H1 (cell line): Measurements from ENCODE around the gene POLR2C. TPM values are rescaled to one million over a fixed set of nuclear protein-coding genes. Genes with fewer than 3 reads are reported as not detected.

ENCODE experiments used
- CTCF ChIA-PET: fragments of 300-600 bp; sonication (Branson Sonifier 250); formaldehyde crosslinking; loops from one replicate; lab custom pipeline; 2021; ENCODE audit not compliant: partially characterized antibody; lab: Charles Lee
- POLR2A ChIA-PET: fragments of 300-600 bp; sonication (Branson Sonifier 250); formaldehyde crosslinking; loops from one replicate; lab custom pipeline; 2021; ENCODE audit warnings: inconsistent platforms; ENCODE audit not compliant: partially characterized antibody; lab: Charles Lee
- DNase-seq, 2 experiments: peaks; one replicate each; pipeline versions ENCODE4 v3.0.0 to v3.0.0-alpha.2; 2010 to 2022; ENCODE audit warnings: low spot score in 2 of 2, low read depth in 1 of 2, mixed read lengths in 1 of 2
- FAIRE-seq: peaks from 2 replicates; lab custom pipeline; 2011; peaks lifted over from hg19 to GRCh38; lab: Jason Lieb, UNC
- H2AFZ ChIP-seq: 2 replicates; pipeline ENCODE4 v1.8.1; 2012; ENCODE audit warnings: low read length, inconsistent platforms
- H2AK5ac ChIP-seq: 2 replicates; pipeline ENCODE4 v1.6.1; 2013; ENCODE audit warnings: low read depth, low read length
- H2BK120ac ChIP-seq: replicated peaks from 2 replicates; pipeline ENCODE3; 2013; ENCODE audit warnings: low read depth, low read length, inconsistent platforms
- H2BK12ac ChIP-seq: 2 replicates; pipeline ENCODE4 v1.6.1; 2013; ENCODE audit warnings: low read depth, low read length
- H2BK15ac ChIP-seq: 2 replicates; pipeline ENCODE4 v1.6.1; 2013; ENCODE audit warnings: low read length
- H2BK20ac ChIP-seq: 2 replicates; pipeline ENCODE4 v1.6.1; 2013; ENCODE audit warnings: low read length
- H2BK5ac ChIP-seq: 2 replicates; pipeline ENCODE4 v1.6.1; 2013; ENCODE audit warnings: low read depth, low read length
- H3K14ac ChIP-seq: 2 replicates; pipeline ENCODE4 v1.6.1; 2013; ENCODE audit warnings: inconsistent platforms; ENCODE audit not compliant: insufficient read length
- H3K18ac ChIP-seq: 2 replicates; pipeline ENCODE4 v1.6.1; 2013; ENCODE audit warnings: low read length; ENCODE audit errors: extremely low read depth
- H3K23ac ChIP-seq: 2 replicates; pipeline ENCODE4 v1.6.1; 2013; ENCODE audit warnings: inconsistent platforms; ENCODE audit not compliant: insufficient read length
- H3K23me2 ChIP-seq: 2 replicates; pipeline ENCODE4 v1.6.1; 2013; ENCODE audit warnings: low read depth, low read length
- H3K27ac ChIP-seq: 2 replicates; pipeline ENCODE4 v1.6.1; 2011; ENCODE audit warnings: low read depth, low read length, inconsistent platforms
- H3K27me3 ChIP-seq, 4 experiments: replicated peaks in 1 of 4; 1 replicate in 1 of 4; 2 replicates in 3 of 4; pipeline versions ENCODE4 v1.6.1 to v1.8.1; 2011 to 2013; ENCODE audit warnings: low read length in 3 of 4, mild to moderate bottlenecking in 3 of 4, inconsistent platforms in 2 of 4, mixed read lengths in 2 of 4, moderate library complexity in 1 of 4; ENCODE audit not compliant: control insufficient read depth in 3 of 4, insufficient read depth in 3 of 4; ENCODE audit errors: extremely low read depth in 1 of 4
- H3K36me3 ChIP-seq, 4 experiments: 2 replicates each; pipeline versions ENCODE4 v1.6.1 to v1.8.1; 2011 to 2013; ENCODE audit warnings: mild to moderate bottlenecking in 4 of 4, low read length in 3 of 4, moderate library complexity in 2 of 4, control low read depth in 1 of 4, inconsistent platforms in 1 of 4; ENCODE audit not compliant: insufficient read depth in 4 of 4, control insufficient read depth in 2 of 4
- H3K4ac ChIP-seq: replicated peaks from 2 replicates; pipeline ENCODE3; 2013; ENCODE audit warnings: low read length, low read depth, mixed read lengths, inconsistent platforms; ENCODE audit not compliant: insufficient read length
- H3K4me1 ChIP-seq, 4 experiments: replicated peaks in 1 of 4; 1 replicate in 1 of 4; 2 replicates in 3 of 4; pipeline versions ENCODE4 v1.6.1 to v1.8.1; 2011 to 2013; ENCODE audit warnings: low read length in 3 of 4, inconsistent platforms in 2 of 4, mixed read lengths in 1 of 4; ENCODE audit not compliant: insufficient read depth in 4 of 4, control insufficient read depth in 3 of 4
- H3K4me2 ChIP-seq, 2 experiments: 2 replicates each; pipeline versions ENCODE4 v1.6.1 to v1.8.1; 2011 to 2013; ENCODE audit warnings: low read depth in 2 of 2, low read length in 2 of 2, control low read depth in 1 of 2, inconsistent platforms in 1 of 2, mild to moderate bottlenecking in 1 of 2; ENCODE audit not compliant: insufficient read depth in 1 of 2
- H3K4me3 ChIP-seq, 4 experiments: fragments of 200-600, 300-600 bp in 1 of 4; sonication (generic), shearing (Covaris generic), sonication (Bioruptor Twin) in 1 of 4; 2 replicates each; pipeline versions ENCODE4 v1.5.1 to v1.8.1; 2011 to 2016; ENCODE audit warnings: low read length in 4 of 4, low read depth in 3 of 4, control low read depth in 2 of 4, inconsistent platforms in 2 of 4, mild to moderate bottlenecking in 2 of 4, mixed read lengths in 1 of 4, moderate library complexity in 1 of 4; ENCODE audit not compliant: insufficient read depth in 2 of 4; ENCODE audit errors: extremely low read depth in 1 of 4
- H3K56ac ChIP-seq: replicated peaks from 2 replicates; pipeline ENCODE3; 2013; ENCODE audit warnings: low read depth, mild to moderate bottlenecking, mixed read lengths, low read length, inconsistent platforms; ENCODE audit not compliant: insufficient read length
- H3K79me1 ChIP-seq: 2 replicates; pipeline ENCODE4 v1.6.1; 2013; ENCODE audit warnings: low read depth, low read length, control low read depth
- H3K79me2 ChIP-seq, 2 experiments: 2 replicates each; pipeline versions ENCODE4 v1.6.1 to v1.8.1; 2012 to 2013; ENCODE audit warnings: low read length in 2 of 2, mild to moderate bottlenecking in 2 of 2, inconsistent platforms in 1 of 2; ENCODE audit not compliant: insufficient read depth in 2 of 2, control insufficient read depth in 1 of 2
- H3K9ac ChIP-seq, 4 experiments: replicated peaks in 1 of 4; 1 replicate in 1 of 4; 2 replicates in 3 of 4; pipeline versions ENCODE4 v1.6.1 to v1.8.1; 2011 to 2013; ENCODE audit warnings: low read depth in 3 of 4, low read length in 3 of 4, control low read depth in 2 of 4, mild to moderate bottlenecking in 2 of 4, moderate library complexity in 2 of 4, inconsistent platforms in 1 of 4; ENCODE audit errors: extremely low read depth in 1 of 4
- H3K9me3 ChIP-seq, 2 experiments: 2 replicates each; pipeline versions ENCODE4 v1.6.1 to v1.8.1; 2012 to 2013; ENCODE audit warnings: mild to moderate bottlenecking in 2 of 2, moderate library complexity in 2 of 2, control low read depth in 1 of 2, inconsistent platforms in 1 of 2, low read depth in 1 of 2, low read length in 1 of 2, mixed read lengths in 1 of 2; ENCODE audit not compliant: insufficient read depth in 2 of 2
- H4K20me1 ChIP-seq, 2 experiments: replicated peaks in 1 of 2; 2 replicates each; pipeline versions ENCODE3 to v1.8.1; 2011 to 2013; ENCODE audit warnings: inconsistent platforms in 2 of 2, low read length in 2 of 2, mild to moderate bottlenecking in 1 of 2; ENCODE audit not compliant: insufficient read depth in 2 of 2, control insufficient read depth in 1 of 2
- H4K5ac ChIP-seq: 2 replicates; pipeline ENCODE4 v1.6.1; 2013; ENCODE audit warnings: low read length, low read depth, mixed read lengths, inconsistent platforms; ENCODE audit not compliant: insufficient read length
- H4K8ac ChIP-seq: 2 replicates; pipeline ENCODE4 v1.8.0; 2013; ENCODE audit warnings: mild to moderate bottlenecking, moderate library complexity, low read length, inconsistent platforms; ENCODE audit not compliant: insufficient read depth; ENCODE audit errors: extremely low read depth
- H4K91ac ChIP-seq: replicated peaks from 2 replicates; pipeline ENCODE3; 2013; ENCODE audit warnings: low read length, mixed read lengths, inconsistent platforms; ENCODE audit not compliant: insufficient read length
- ASH2L ChIP-seq: fragments of 200-600, 300-600 bp; sonication (generic); IDR thresholded peaks from one replicate; pipeline ENCODE4 v1.7.1; 2017; ENCODE audit warnings: low read length
- CEBPB ChIP-seq: IDR thresholded peaks from 2 replicates; pipeline ENCODE4 v1.6.1; 2012; ENCODE audit warnings: low read depth, low read length
- CREB1 ChIP-seq: IDR thresholded peaks from 2 replicates; pipeline ENCODE4 v1.6.1; 2012; ENCODE audit warnings: inconsistent platforms
- EZH2 ChIP-seq: fragments of 200-600 bp; sonication (generic); IDR thresholded peaks from 2 replicates; pipeline ENCODE4 v1.7.1; 2012; ENCODE audit warnings: low read depth, mild to moderate bottlenecking, moderate library complexity, low read length, inconsistent platforms; ENCODE audit not compliant: severe bottlenecking
- FOSL1 ChIP-seq: IDR thresholded peaks from 2 replicates; pipeline ENCODE4 v1.6.1; 2011; ENCODE audit warnings: mild to moderate bottlenecking, low read depth, low read length, moderate library complexity; ENCODE audit not compliant: insufficient read depth
- KDM4A ChIP-seq: IDR thresholded peaks from one replicate; pipeline ENCODE4 v1.7.1; 2012; ENCODE audit warnings: low read depth, mild to moderate bottlenecking, moderate library complexity, low read length, inconsistent platforms; ENCODE audit not compliant: severe bottlenecking
- KDM5A ChIP-seq: fragments of 200-600 bp; IDR thresholded peaks from 2 replicates; pipeline ENCODE4 v1.7.1; 2012; ENCODE audit warnings: mild to moderate bottlenecking, low read length, inconsistent platforms, mixed read lengths
- MAFK ChIP-seq: IDR thresholded peaks from 2 replicates; pipeline ENCODE4 v1.6.1; 2012; ENCODE audit warnings: low read depth, mild to moderate bottlenecking, improper control_type of control experiment, low read length
- NRF1 ChIP-seq: IDR thresholded peaks from 2 replicates; pipeline ENCODE4 v1.6.1; 2011; ENCODE audit warnings: mild to moderate bottlenecking, low read depth, low read length, improper control_type of control experiment
- POLR2AphosphoS5 ChIP-seq: IDR thresholded peaks from 2 replicates; pipeline ENCODE4 v1.6.1; 2011; ENCODE audit warnings: low read depth, low read length
- RAD21 ChIP-seq, 2 experiments: IDR thresholded peaks in 1 of 2; conservative IDR thresholded peaks in 1 of 2; 2 replicates each; pipeline ENCODE4 v1.6.1; 2011; ENCODE audit warnings: low read depth in 2 of 2, low read length in 2 of 2, improper control_type of control experiment in 1 of 2, inconsistent platforms in 1 of 2, mild to moderate bottlenecking in 1 of 2, moderate library complexity in 1 of 2
- SIRT6 ChIP-seq: IDR thresholded peaks from one replicate; pipeline ENCODE4 v1.7.1; 2012; ENCODE audit warnings: low read length, inconsistent platforms
- SP2 ChIP-seq: IDR thresholded peaks from 2 replicates; pipeline ENCODE4 v1.6.1; 2012; ENCODE audit warnings: mild to moderate bottlenecking, low read length, inconsistent platforms
- ZNF274 ChIP-seq: IDR thresholded peaks from 2 replicates; pipeline ENCODE4 v1.7.0; 2012; ENCODE audit warnings: low read length, borderline replicate concordance; ENCODE audit errors: extremely low read depth
- WGBS, 2 experiments: shearing (Covaris generic) in 1 of 2; methylation state at CpG; one replicate each; pipeline versions ENCODE4 v1.1.6 to v1.1.7; 2013 to 2015; ENCODE audit warnings: low lambda C conversion rate in 2 of 2, mixed read lengths in 2 of 2, inconsistent platforms in 1 of 2, low coverage in 1 of 2, missing lambda C conversion rate in 1 of 2; ENCODE audit not compliant: insufficient replicate concordance in 2 of 2, insufficient coverage in 1 of 2, insufficient read length in 1 of 2; ENCODE audit errors: extremely low coverage in 1 of 2, missing lambda C conversion rate in 1 of 2; 5-methylcytosine and 5-hydroxymethylcytosine counted together
- polyA plus RNA-seq, 7 experiments: library from polyadenylated mRNA; depleted of rRNA in 3 of 7; stranded (reverse) in 5 of 7; unstranded in 2 of 7; fragments of >200 nt in 5 of 7; fragments of 200-250 nt in 2 of 7; gene quantifications; 1 replicate in 5 of 7; 2 replicates in 1 of 7; 4 replicates in 1 of 7; pipeline versions ENCODE4 v1.2.1 to v1.2.3, GENCODE V29; 2011 to 2013; ENCODE audit warnings: missing spikeins in 2 of 7, mixed read lengths in 2 of 7
- total RNA-seq: library from RNA; stranded (reverse); fragmentation: NEBNext Ultra II Directional; extraction: Animal tissue kit (Norgen Biotek cat#: 25700); gene quantifications from 2 replicates; pipeline ENCODE4 v1.2.1, GENCODE V29; 2021

POLR2C gene
- total and polyA plus RNA-seq, 2 of the 8 experiments (the other 6 are each of a cell fraction or from before 2014, with no cell fraction given) = 72.5 to 132 TPM

GRCh38 chr16:57444711-57445110 lies 17.8 kb upstream of the POLR2C start:
- H3K27ac ChIP-seq = no peak overlapping the region
- H3K14ac ChIP-seq = no peak overlapping the region
- H3K9ac ChIP-seq = no peak overlapping the region
- peaks cover 6% of the 10 kb centered on the region for H3K23me2 ChIP-seq
- 88% methylated on average over 3 of the region's 3 CpGs; no CpG with 5 or more reads in 1 of the 2 experiments for WGBS, 2 experiments
- H3K56ac ChIP-seq = no peak overlapping the region
- H3K9me3 ChIP-seq = peaks cover 3 to 6% of the 10 kb centered on the region in 2 experiments; a peak in 2 of 4 replicates
- H3K23ac ChIP-seq = no peak overlapping the region
- ChIA-PET CTCF (interaction anchor here (0.6 to 1.3 kb wide), 6 partner anchors 9 to 457 kb away, joined by 3 to 5 read pairs (median 3); partner anchors contain the start of gene POLR2C), POLR2A (interaction anchor here (0.8 to 1.3 kb wide), 4 partner anchors 12 to 100 kb away, joined by 3 to 4 read pairs (median 3); partner anchors contain the start of gene CX3CL1)
- no peak overlapping the region for H2BK5ac ChIP-seq
- H2BK12ac ChIP-seq = no peak overlapping the region
- H3K79me2 ChIP-seq = peaks cover 7 to 41% of the 10 kb centered on the region in 2 experiments
- no peak overlapping the region for H3K4me2 ChIP-seq
- H3K4me1 ChIP-seq = peaks cover 0 to 3% (median 3%) of the 10 kb centered on the region in 4 experiments; a peak in 5 of 7 replicates
- H2AFZ ChIP-seq = no peak overlapping the region
- no peak overlapping the region for H4K8ac ChIP-seq
- H3K27me3 ChIP-seq = no peaks in the 10 kb centered on the region
- no peaks in the 10 kb centered on the region for H4K20me1 ChIP-seq
- H4K5ac ChIP-seq = no peak overlapping the region
- no peak overlapping the region for H2AK5ac ChIP-seq
- H4K91ac ChIP-seq = no peak overlapping the region
- H3K79me1 ChIP-seq = no peaks in the 10 kb centered on the region; the same call in 1 of the 2 replicates
- peaks cover 0 to 17% (median 5%) of the 10 kb centered on the region in 4 experiments; a peak in 3 of 8 replicates for H3K36me3 ChIP-seq
- no peak for TF ChIP-seq NRF1
- TF ChIP-seq EZH2 = no peak
- no peak for TF ChIP-seq MAFK
- no peak for TF ChIP-seq POLR2AphosphoS5
- no peak for TF ChIP-seq ASH2L
- TF ChIP-seq KDM4A = no peak
- no peak for TF ChIP-seq SP2
- TF ChIP-seq SIRT6 = no peak
- TF ChIP-seq CREB1 = no peak
- TF ChIP-seq CEBPB = no peak
- TF ChIP-seq RAD21 (IDR thresholded peaks at IDR 0.05 in 1 of 2, conservative IDR thresholded peaks at IDR 0.05 in 1 of 2; ENCODE audit: low read depth in 2 of 2, low read length in 2 of 2) = no peak
- TF ChIP-seq FOSL1 = no peak
- no peak for TF ChIP-seq KDM5A
- TF ChIP-seq ZNF274 = no peak
- no peak overlapping the region for H3K18ac ChIP-seq
- no peak overlapping the region for H2BK120ac ChIP-seq
- no peak overlapping the region for H2BK15ac ChIP-seq
- no peak overlapping the region for H3K4ac ChIP-seq
- DNase-seq (no peak), FAIRE-seq (no peak)
- H3K4me3 ChIP-seq = no peak overlapping the region
- H2BK20ac ChIP-seq = no peak overlapping the region
